Measurements from ENCODE around the gene SORL1-AS1.

- no peak for TF ChIP-seq CTCF (IDR thresholded peaks at IDR 0.05)
- no peak for TF ChIP-seq TCF7 (CRISPR knock-in tag; IDR thresholded peaks at IDR 0.05; ENCODE audit: low read depth)
- TF ChIP-seq ZNF512 (CRISPR knock-in tag; IDR thresholded peaks at IDR 0.05; ENCODE audit: borderline replicate concordance): no peak
- no peak for TF ChIP-seq MAX (CRISPR knock-in tag; IDR thresholded peaks at IDR 0.05)
- no peak for TF ChIP-seq ETV6 (CRISPR knock-in tag; IDR thresholded peaks at IDR 0.05)
- TF ChIP-seq NFYB (CRISPR knock-in tag; conservative IDR thresholded peaks at IDR 0.05; ENCODE audit: low read depth): no peak
- no peak for TF ChIP-seq E2F1 (CRISPR knock-in tag; IDR thresholded peaks at IDR 0.05)
Measured at GRCh38 chr11:121463689-121464335, 11.0 kb upstream of the SORL1-AS1 start.

Measured in WTC11 (cell line).